ENCODE results near the gene CACNA1C.

DNA sequence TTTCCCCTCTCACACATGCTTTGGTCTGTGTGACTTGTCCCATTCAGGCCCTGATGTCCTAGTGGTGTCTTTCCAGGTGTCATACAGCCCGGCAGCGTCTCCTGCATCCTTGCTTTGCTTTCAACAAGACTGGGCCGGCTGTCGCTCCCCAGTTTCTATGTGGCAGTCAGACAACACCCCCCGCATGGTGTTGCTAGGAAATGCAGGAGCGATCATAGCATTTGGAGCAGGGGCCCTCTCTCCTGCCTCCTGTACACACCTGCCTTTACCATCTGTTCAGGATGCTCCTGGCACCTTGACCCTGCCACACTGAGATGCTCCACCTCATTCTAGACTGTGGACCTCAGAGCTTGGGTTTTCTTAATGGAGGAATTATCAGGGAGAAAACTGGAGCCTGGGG is 29.5 kb downstream of the CACNA1C start:
- TF ChIP-seq GATA3 (IDR thresholded peaks at IDR 0.05; ENCODE audit: low read depth, low read length) (no peak), GATA2 (IDR thresholded peaks at IDR 0.05; ENCODE audit: low read depth, low read length) (no peak)
